Astrocyte (in vitro differentiated cells and primary cell): ENCODE data around the gene UACA.

Experiments
- EZH2 ChIP-seq: IDR thresholded peaks from 2 replicates; pipeline ENCODE4 v1.6.1; 2012; ENCODE audit warnings: mild to moderate bottlenecking, low read length, inconsistent platforms; ENCODE audit not compliant: insufficient read depth
- TF ChIP-seq, protein P1 (sequence below): IDR thresholded peaks from 2 replicates; pipeline ENCODE4 v1.5.1; 2011; ENCODE audit warnings: low read depth, mild to moderate bottlenecking, inconsistent platforms, low read length, moderate library complexity; ENCODE audit not compliant: insufficient read depth

DNA sequence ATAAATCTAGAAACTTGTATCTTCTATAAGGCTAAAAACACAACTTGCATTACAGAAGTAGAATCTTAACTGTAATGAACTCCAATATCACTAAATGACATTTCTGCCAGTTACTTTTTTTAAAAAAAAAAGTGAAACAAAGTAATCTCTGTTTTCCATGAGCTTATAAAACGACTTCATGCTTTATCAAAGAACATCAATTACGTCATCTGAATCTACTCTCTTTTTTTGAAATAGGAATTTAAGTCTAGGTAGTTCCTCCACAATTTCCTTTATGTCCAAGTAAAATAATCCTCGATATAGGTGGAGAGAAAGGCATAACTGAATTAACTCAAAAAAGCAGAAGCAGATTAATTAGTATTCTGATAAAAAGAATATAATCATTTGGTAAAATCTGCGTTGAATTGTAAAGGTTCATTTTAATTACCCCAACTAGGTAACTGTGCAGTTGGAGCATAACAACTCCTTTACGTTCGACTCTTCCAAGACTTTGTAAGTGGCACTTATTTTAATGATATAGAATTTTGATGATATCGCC is 1.4 kb downstream of the UACA start:
- TF ChIP-seq, protein P1, sequence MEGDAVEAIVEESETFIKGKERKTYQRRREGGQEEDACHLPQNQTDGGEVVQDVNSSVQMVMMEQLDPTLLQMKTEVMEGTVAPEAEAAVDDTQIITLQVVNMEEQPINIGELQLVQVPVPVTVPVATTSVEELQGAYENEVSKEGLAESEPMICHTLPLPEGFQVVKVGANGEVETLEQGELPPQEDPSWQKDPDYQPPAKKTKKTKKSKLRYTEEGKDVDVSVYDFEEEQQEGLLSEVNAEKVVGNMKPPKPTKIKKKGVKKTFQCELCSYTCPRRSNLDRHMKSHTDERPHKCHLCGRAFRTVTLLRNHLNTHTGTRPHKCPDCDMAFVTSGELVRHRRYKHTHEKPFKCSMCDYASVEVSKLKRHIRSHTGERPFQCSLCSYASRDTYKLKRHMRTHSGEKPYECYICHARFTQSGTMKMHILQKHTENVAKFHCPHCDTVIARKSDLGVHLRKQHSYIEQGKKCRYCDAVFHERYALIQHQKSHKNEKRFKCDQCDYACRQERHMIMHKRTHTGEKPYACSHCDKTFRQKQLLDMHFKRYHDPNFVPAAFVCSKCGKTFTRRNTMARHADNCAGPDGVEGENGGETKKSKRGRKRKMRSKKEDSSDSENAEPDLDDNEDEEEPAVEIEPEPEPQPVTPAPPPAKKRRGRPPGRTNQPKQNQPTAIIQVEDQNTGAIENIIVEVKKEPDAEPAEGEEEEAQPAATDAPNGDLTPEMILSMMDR = no peak
- TF ChIP-seq EZH2 = no peak
